ENCODE data around the gene VEGFB.

The VEGFB gene

DNA sequence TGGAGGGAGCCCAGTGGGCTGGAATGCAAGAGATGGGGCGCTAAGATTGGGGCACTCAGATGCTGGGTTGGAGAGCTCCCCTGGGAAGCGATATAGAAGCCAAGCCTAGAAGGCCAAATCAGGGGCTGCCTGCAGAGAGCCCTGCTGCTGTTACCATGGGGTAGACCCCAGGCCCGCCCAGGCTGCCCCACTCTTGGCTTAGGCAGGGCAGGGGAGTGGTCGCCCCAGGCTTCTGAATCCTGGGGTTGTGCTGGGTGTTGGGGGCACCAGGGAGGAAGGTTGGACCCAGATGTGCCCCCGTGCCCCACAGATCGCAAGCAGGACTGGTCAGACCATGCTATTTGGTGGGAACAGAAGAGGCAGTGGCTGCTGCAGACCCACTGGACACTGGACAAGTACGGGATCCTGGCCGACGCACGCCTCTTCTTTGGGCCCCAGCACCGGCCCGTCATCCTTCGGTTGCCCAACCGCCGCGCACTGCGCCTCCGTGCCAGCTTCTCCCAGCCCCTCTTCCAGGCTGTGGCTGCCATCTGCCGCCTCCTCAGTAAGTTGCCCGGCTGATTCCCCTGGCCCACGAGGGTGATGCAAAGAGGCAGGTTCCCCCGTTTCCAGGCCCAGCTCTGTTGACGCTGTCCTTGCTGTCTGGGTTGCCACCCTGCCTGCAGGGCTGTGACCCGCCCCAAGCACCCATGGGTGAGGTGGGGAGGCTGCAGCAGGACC lies 23.9 kb upstream of the VEGFB start:
- no peak for DNase-seq (ENCODE audit: low read depth, low spot score)

GRCh38 chr11:64211181-64211872 lies 23.1 kb upstream of the VEGFB start:
- DNase-seq (ENCODE audit: low read depth, low spot score) = no peak

GRCh38 chr11:64216879-64217278 lies 17.5 kb upstream of the VEGFB start:
- DNase-seq (ENCODE audit: low read depth, low spot score) = no peak

- DNase-seq (ENCODE audit: low read depth, low spot score) = no peak
These were observed 15.6 kb upstream of the VEGFB start for GRCh38 chr11:64218628-64219353.

- no peak for DNase-seq (ENCODE audit: low read depth, low spot score)
These were observed 15.1 kb upstream of the VEGFB start for GRCh38 chr11:64219354-64219684.

GRCh38 chr11:64219755-64220154 lies 14.6 kb upstream of the VEGFB start:
- DNase-seq (ENCODE audit: low read depth, low spot score) = no peak

GRCh38 chr11:64220271-64220670 lies 14.1 kb upstream of the VEGFB start:
- DNase-seq (ENCODE audit: low read depth, low spot score) = no peak

- DNase-seq (ENCODE audit: low read depth, low spot score) = no peak
These were observed 13.6 kb upstream of the VEGFB start for GRCh38 chr11:64220798-64221197.

DNA sequence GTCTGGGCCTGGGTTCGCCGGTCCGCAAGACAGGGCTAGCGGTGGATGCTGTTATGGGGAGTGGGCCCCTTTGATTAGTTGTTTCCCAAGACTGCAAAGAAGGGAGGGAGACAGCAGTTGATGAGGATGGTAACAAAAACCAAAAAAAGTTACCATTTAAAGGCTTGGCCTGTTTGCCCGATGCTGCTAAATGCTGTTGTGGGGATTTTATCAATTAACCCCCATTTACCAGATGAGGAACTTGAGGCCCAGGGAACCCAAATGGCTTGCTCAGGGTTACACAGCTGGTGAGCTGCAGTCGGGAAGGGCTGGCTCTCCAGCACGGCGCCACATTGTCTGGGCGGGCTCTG lies 11.8 kb upstream of the VEGFB start:
- no peak for DNase-seq (ENCODE audit: low read depth, low spot score)

- DNase-seq (ENCODE audit: low read depth, low spot score) = no peak
These were observed 11.3 kb upstream of the VEGFB start for GRCh38 chr11:64223001-64223651.

DNA sequence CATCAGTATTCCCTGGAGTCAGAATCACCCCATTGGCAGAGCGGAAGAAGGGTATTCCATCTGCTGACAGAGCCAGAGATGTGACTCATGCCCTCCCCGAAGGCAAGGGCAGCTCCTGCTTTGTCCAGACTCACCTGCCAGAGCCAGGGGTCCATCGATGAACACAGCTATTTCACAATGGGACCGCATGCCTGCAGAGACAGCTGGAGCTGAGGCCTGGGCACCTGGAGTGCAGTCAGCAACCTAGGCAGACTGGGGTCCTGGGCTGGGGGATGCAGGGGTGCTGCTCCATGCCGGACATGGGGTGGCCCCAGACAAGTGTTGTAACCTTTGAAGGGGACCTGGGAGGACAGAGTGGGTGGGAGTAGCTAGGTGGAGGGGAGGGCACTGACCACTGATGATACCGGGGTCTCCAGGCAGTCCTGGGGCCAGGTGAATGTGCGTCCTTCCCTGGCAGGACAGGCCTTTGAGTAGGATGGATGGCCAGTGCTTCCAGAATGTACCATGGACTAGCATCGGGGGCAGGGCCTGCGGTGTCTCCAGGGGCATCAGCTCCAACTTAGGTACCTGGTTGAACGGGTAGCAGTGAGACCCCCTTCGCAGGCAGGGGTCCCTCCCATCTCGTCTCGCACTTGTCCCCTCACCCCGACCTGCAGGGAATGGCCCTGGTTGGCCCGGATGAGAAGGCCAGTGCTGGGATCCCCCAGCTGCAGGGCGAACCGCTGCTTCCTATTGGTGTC lies 10.1 kb upstream of the VEGFB start:
- no peak for DNase-seq (ENCODE audit: low read depth, low spot score)

DNA sequence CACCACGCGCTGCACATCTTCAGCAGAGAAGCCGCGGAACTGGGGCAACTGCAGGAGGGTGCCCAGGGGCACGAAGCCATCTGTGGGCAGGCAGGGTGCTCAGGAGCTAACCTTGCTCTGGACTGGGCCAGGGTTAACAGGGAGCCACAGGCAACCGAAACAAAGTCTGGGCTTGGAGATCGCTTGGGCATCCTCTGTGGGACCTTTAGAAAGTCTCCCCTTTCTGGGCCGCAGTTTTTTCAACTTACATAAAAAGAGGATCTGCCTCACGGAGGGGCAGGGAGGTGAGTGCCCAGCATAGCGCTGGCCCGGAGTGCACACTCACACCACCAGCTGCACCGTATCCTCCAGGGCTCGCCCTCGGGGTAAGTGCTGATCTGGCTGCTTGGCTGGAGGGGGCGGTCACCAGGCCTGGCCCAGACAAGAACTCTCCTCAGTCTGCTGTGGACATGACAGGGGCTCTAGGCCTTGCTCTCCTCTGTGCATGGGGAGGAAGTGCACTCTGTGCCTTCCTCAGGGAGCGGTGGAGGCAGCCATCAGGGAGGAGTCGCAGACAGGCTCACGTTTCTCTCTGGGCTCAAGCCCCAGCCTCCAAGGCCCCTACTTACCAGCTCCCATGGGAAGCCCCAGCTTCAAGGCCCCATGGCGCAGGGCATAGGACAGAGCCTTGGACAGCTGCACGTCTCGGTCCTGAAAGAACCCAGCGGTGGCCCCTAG lies 9.3 kb upstream of the VEGFB start:
- DNase-seq (ENCODE audit: low read depth, low spot score) = no peak

DNA sequence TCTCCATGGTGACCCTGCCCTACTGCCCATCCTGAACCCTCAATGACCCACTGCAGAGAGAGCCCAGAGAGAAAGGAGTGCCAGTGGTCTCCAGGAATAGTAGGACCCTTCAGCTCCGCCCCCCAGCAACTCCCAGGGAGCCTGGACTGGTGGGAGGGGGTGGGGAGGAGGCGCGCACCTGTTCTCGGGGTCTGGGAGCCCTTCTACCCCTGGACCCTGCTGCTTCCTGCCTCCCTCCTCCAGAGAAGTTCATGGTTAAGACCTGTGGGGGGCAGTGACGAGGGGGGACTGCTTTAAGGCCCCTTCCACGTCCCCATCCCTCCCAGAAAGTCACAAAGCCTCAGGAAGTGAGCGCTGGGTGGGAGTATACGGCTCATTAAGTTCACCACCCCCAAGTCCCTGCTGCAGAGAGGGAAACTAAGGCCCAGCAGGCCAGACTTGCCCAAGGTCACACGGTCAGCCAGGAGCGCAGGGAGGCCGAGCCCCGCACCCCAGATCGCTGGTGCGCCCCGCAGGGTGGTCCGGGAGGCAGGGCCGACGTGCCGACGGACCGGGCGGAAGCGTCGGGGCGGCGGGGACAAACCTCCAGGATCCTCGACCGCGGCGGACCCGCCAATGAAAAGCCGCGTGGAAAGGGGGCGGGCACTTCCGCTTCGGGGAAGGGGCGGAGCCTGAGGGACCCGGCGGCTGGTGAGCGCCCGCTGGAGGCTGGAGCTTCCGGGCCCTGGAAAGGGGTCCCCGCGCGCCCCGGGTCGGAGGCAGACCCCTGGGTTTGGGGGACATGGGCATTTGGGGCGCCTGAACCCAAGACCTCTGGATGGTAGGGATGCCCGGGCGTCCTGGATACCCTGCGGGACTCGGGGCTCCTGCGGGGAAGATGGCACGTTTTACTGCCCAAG lies 8.5 kb upstream of the VEGFB start, which contains the start of the genes NUDT22 and TRPT1:
Gene NUDT22 (plus strand): TSS at position 667 of the 899 bp plus-strand sequence. CDS start 379 bp downstream, outside the sequence.
Gene TRPT1 (minus strand): TSS at position 579 of the 899 bp plus-strand sequence. CDS start 326 bp downstream, at position 253.
- no peak for DNase-seq (ENCODE audit: low read depth, low spot score)

- DNase-seq (ENCODE audit: low read depth, low spot score) = no peak
These were observed 7.8 kb upstream of the VEGFB start for GRCh38 chr11:64226507-64227051.

- DNase-seq (ENCODE audit: low read depth, low spot score) = no peak
These were observed 6.9 kb upstream of the VEGFB start for GRCh38 chr11:64227405-64227956.

DNA sequence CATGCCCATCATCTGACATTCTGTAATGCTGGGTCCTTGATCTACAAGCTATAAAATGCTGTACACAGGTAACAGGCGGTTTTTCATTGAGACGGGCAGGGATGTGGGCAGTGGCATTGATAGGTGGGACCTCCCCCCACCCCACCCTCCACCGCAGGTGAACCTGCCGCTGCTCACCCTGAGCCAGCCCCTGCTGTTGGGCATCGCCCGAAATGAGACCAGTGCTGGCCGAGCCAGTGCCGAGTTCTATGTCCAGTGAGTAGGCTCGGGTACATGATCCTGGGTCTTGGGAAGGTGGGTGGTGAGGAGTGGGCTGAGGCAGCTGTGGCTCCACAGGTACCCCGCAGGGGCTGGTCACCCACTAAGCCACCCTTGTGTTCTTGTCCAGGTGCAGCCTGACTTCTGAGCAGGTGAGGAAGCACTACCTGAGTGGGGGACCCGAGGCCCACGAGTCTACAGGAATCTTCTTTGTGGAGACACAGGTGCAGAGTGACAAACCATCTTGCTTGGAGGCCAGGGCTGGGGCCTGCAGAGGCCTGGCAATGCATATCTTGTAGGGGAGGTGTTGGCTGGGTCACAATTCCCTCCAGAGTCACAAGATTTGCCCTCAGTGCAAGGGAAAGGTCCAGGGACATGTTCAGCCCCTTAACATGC lies 5.2 kb upstream of the VEGFB start:
- DNase-seq (ENCODE audit: low read depth, low spot score) = no peak

GRCh38 chr11:64229744-64230170 lies 4.6 kb upstream of the VEGFB start:
- no peak for DNase-seq (ENCODE audit: low read depth, low spot score)

GRCh38 chr11:64230171-64230984 lies 4.0 kb upstream of the VEGFB start, which contains the start of gene DNAJC4:
Gene DNAJC4, plus strand, starts transcription at chr11:64230548. Its CDS starts 307 bp downstream, at chr11:64230855.
- no peak for DNase-seq (ENCODE audit: low read depth, low spot score)
